Measurements from ENCODE around the gene DHH.

DHH gene

DNA sequence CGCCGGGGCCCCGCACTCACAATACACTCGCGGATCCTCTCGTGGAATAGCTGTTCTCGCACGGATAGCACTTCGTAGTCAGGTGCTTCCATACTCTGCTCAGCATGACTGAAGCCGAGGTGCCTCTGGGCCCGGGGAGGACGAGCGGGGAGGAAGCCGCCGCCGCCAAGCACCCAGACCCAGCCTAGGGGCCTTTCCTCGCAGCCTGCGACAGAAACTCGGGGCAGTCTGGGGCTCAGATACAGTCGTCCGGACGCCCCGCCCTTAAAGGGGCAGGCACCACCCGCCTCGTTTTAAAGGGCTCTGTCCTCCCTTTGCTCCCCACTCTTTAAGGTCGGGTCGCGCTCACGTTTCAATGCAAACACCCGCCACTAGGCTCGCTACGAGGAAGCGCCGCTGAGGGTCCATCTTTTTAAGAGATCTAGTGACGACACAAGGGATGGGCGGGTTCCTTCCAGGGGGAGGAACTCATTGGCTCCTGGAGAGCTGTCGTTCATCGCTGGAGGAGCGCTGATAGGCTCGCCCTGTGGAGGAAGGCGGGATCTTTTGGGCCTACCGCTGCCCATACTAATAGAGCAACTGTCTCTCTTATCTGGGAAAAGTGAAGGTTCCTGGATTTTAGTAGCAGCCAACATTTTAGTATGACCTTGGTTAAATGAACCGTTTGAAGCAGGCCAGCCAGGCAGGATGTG lies 16.0 kb upstream of the DHH start, which contains the start of gene LMBR1L:
LMBR1L (minus strand) TSS at position 384 of the 692 bp plus-strand sequence; CDS start at position 92, 292 bp downstream.
- FAIRE-seq (peak; percentile 96), DNase-seq (ENCODE audit: insufficient read length, low spot score) (peak; percentile 94)
- TF ChIP-seq POLR2A (IDR thresholded peaks at IDR 0.05; ENCODE audit: low read depth, low read length) (peak; percentile 64; the same call in 1 of the 2 replicates), PAX5 (IDR thresholded peaks at IDR 0.05; ENCODE audit: insufficient read depth, low read length, severe bottlenecking) (no peak), SPI1 (IDR thresholded peaks at IDR 0.05; ENCODE audit: low read depth, low read length) (peak; percentile 57), POU2F2 (IDR thresholded peaks at IDR 0.05; ENCODE audit: low read depth, low read length) (no peak), TAF1 (IDR thresholded peaks at IDR 0.05; ENCODE audit: low read depth, low read length) (0 out of 2 replicates have a peak, but pooled peaks have one; percentile 43)

- TF ChIP-seq PAX5 (IDR thresholded peaks at IDR 0.05; ENCODE audit: insufficient read depth, low read length, severe bottlenecking) (no peak), SPI1 (IDR thresholded peaks at IDR 0.05; ENCODE audit: low read depth, low read length) (no peak), TAF1 (IDR thresholded peaks at IDR 0.05; ENCODE audit: low read depth, low read length) (no peak), POLR2A (IDR thresholded peaks at IDR 0.05; ENCODE audit: low read depth, low read length) (no peak), POU2F2 (IDR thresholded peaks at IDR 0.05; ENCODE audit: low read depth, low read length) (no peak), POLR2AphosphoS5 (IDR thresholded peaks at IDR 0.05; ENCODE audit: low read depth, low read length) (no peak)
- FAIRE-seq (no peak), DNase-seq (ENCODE audit: insufficient read length, low spot score) (no peak)
These were observed 15.3 kb upstream of the DHH start for GRCh38 chr12:49109641-49110463.

DNA sequence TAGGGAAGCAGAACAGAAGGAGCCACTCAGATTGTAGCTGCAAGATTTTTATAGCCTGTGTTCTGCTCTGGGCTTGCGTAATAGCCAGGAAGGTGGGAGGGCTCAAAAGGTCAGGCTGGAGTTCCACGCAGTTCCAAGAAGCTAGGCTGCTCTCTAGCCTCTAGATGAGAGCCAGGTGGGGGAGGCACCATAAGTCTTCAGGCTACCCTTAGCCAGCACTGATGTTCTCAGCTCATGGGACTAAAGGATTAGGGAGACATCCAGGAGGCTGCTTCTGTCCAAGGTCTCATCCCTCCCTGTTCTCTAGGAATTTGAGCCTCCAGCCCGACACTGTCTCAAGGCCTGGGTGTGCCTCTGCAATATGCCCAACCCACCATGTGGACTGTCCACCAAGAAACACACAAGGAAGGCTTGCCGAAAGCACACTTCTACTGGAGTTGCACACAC lies 14.4 kb upstream of the DHH start:
- FAIRE-seq, result no peak
- TF ChIP-seq PAX5 (IDR thresholded peaks at IDR 0.05; ENCODE audit: insufficient read depth, low read length, severe bottlenecking) (no peak), SPI1 (IDR thresholded peaks at IDR 0.05; ENCODE audit: low read depth, low read length) (no peak), TAF1 (IDR thresholded peaks at IDR 0.05; ENCODE audit: low read depth, low read length) (no peak), POLR2A (IDR thresholded peaks at IDR 0.05; ENCODE audit: low read depth, low read length) (no peak), POU2F2 (IDR thresholded peaks at IDR 0.05; ENCODE audit: low read depth, low read length) (no peak), POLR2AphosphoS5 (IDR thresholded peaks at IDR 0.05; ENCODE audit: low read depth, low read length) (no peak)
- DNase-seq (ENCODE audit: insufficient read length, low spot score), result no peak

DNA sequence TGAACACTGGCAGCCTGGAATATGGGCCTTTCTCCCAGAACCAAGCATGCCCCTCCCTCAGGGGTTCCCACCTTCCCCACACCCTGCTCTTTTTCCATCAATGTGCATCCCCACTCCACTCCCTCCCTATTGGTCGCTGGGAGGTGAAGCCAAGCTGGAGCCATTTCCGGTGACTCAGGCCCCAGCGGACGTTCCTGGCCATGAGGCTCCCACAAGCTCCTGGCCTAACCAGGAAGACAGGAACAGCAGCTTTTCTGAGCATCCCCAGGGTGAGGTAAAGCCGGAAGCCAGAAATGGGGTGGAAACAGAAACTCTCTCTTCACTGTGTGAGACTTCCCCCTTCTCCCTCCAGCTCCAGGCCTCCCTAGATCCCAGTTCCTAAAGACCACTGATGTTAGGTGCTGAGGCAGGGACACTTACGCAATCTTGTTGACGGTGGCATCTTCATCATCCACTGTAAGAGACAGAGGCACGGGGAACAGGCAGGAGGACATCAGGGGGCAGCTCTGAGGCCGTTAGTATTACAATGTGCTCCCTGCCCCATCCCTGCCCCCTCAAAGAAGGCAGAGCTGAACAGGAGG lies 11.0 kb upstream of the DHH start:
- TF ChIP-seq POLR2AphosphoS5 (IDR thresholded peaks at IDR 0.05; ENCODE audit: low read depth, low read length), result no peak
- TF ChIP-seq TAF1 (IDR thresholded peaks at IDR 0.05; ENCODE audit: low read depth, low read length), result no peak
- TF ChIP-seq POU2F2 (IDR thresholded peaks at IDR 0.05; ENCODE audit: low read depth, low read length), result no peak
- no peak for TF ChIP-seq PAX5 (IDR thresholded peaks at IDR 0.05; ENCODE audit: insufficient read depth, low read length, severe bottlenecking)
- TF ChIP-seq SPI1 (IDR thresholded peaks at IDR 0.05; ENCODE audit: low read depth, low read length), result no peak
- no peak for TF ChIP-seq POLR2A (IDR thresholded peaks at IDR 0.05; ENCODE audit: low read depth, low read length)
- DNase-seq (ENCODE audit: insufficient read length, low spot score), result no peak
- no peak for FAIRE-seq

DNA sequence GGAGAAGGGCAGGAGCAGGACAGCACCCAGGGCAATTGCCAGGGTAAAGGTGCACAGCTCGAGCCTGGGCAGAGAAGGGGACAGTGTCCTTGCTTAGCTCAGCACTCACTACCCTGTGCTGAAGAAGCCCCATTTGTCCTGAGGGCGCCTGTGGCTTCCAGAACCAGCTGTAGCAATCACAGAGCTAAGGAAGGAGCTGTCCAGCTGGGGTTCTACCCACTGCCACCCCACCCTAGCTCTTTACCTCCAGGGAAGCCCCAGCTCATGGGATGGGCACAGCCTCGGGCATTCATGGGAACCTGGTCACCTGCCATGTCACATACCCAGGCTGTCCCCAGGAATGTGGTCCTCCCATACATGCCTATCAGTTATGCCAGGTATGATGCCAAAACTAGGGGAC lies 10.2 kb upstream of the DHH start:
- FAIRE-seq (no peak), DNase-seq (ENCODE audit: insufficient read length, low spot score) (no peak)
- no peak for TF ChIP-seq POLR2AphosphoS5 (IDR thresholded peaks at IDR 0.05; ENCODE audit: low read depth, low read length)
- no peak for TF ChIP-seq SPI1 (IDR thresholded peaks at IDR 0.05; ENCODE audit: low read depth, low read length)
- TF ChIP-seq POLR2A (IDR thresholded peaks at IDR 0.05; ENCODE audit: low read depth, low read length), result no peak
- TF ChIP-seq PAX5 (IDR thresholded peaks at IDR 0.05; ENCODE audit: insufficient read depth, low read length, severe bottlenecking), result no peak
- TF ChIP-seq POU2F2 (IDR thresholded peaks at IDR 0.05; ENCODE audit: low read depth, low read length), result no peak
- TF ChIP-seq TAF1 (IDR thresholded peaks at IDR 0.05; ENCODE audit: low read depth, low read length), result no peak

- TF ChIP-seq POLR2A (IDR thresholded peaks at IDR 0.05; ENCODE audit: low read depth, low read length), result no peak
- no peak for TF ChIP-seq TAF1 (IDR thresholded peaks at IDR 0.05; ENCODE audit: low read depth, low read length)
- no peak for TF ChIP-seq PAX5 (IDR thresholded peaks at IDR 0.05; ENCODE audit: insufficient read depth, low read length, severe bottlenecking)
- TF ChIP-seq POU2F2 (IDR thresholded peaks at IDR 0.05; ENCODE audit: low read depth, low read length), result no peak
- no peak for TF ChIP-seq SPI1 (IDR thresholded peaks at IDR 0.05; ENCODE audit: low read depth, low read length)
- TF ChIP-seq POLR2AphosphoS5 (IDR thresholded peaks at IDR 0.05; ENCODE audit: low read depth, low read length), result no peak
These were observed 5.8 kb upstream of the DHH start for GRCh38 chr12:49100380-49100779.

DNA sequence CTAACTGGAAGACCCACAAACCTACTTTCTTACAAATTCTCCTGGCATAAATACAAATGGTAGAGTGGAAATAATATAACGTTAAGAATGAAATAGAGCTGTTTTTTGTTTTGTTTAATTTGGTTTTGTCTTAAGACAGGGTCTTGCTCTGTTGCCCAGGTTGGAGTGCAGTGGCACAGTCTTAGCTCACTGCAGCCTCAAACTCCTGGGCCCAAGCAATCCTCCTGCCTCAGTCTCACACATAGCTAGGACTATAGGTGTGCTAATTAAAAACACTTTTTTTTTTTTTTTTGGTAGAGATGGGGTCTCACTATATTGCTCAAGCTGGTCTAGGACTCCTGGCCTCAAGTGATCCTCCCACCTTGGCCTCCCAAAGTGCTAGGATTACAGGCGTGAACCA lies 4.1 kb upstream of the DHH start:
- DNase-seq (ENCODE audit: insufficient read length, low spot score), result no peak
- FAIRE-seq, result no peak
- TF ChIP-seq PAX5 (IDR thresholded peaks at IDR 0.05; ENCODE audit: insufficient read depth, low read length, severe bottlenecking) (no peak), POLR2A (IDR thresholded peaks at IDR 0.05; ENCODE audit: low read depth, low read length) (no peak), POU2F2 (IDR thresholded peaks at IDR 0.05; ENCODE audit: low read depth, low read length) (no peak), POLR2AphosphoS5 (IDR thresholded peaks at IDR 0.05; ENCODE audit: low read depth, low read length) (no peak), TAF1 (IDR thresholded peaks at IDR 0.05; ENCODE audit: low read depth, low read length) (no peak), SPI1 (IDR thresholded peaks at IDR 0.05; ENCODE audit: low read depth, low read length) (no peak)

More at GRCh38 chr12:49100380-49100779, 5.8 kb upstream of the DHH start:
- no peak for DNase-seq (ENCODE audit: insufficient read length, low spot score)
- no peak for FAIRE-seq

DNA sequence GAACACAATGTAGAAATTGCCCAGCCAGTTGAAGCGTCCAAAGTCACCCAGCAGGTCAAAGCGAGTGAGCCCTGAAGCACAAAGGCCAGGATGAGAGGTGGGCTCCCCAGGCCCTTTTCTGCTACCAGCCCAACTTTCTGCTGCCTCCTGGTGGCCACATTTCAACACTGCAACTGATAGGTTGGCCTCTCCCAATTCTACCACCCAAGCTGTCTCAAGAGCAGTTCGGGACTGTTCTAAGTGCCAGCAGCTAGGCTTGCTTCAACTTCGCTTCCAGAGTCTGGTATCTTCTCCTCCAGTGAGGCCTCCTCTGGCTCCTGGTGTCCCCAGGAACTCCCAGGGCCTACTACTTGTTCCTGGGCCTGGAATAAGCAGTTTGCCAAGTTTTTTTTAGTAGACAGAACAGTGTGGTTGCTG lies 3.4 kb upstream of the DHH start:
- DNase-seq (ENCODE audit: insufficient read length, low spot score), result no peak
- TF ChIP-seq TAF1 (IDR thresholded peaks at IDR 0.05; ENCODE audit: low read depth, low read length) (no peak), POLR2A (IDR thresholded peaks at IDR 0.05; ENCODE audit: low read depth, low read length) (no peak)
- FAIRE-seq, result peak; percentile 90

GRCh38 chr12:49097381-49097780 lies 2.8 kb upstream of the DHH start:
- TF ChIP-seq POU2F2 (IDR thresholded peaks at IDR 0.05; ENCODE audit: low read depth, low read length) (no peak), POLR2AphosphoS5 (IDR thresholded peaks at IDR 0.05; ENCODE audit: low read depth, low read length) (no peak), PAX5 (IDR thresholded peaks at IDR 0.05; ENCODE audit: insufficient read depth, low read length, severe bottlenecking) (no peak), TAF1 (IDR thresholded peaks at IDR 0.05; ENCODE audit: low read depth, low read length) (no peak), SPI1 (IDR thresholded peaks at IDR 0.05; ENCODE audit: low read depth, low read length) (no peak), POLR2A (IDR thresholded peaks at IDR 0.05; ENCODE audit: low read depth, low read length) (no peak)
- no peak for DNase-seq (ENCODE audit: insufficient read length, low spot score)
- FAIRE-seq, result no peak
